H1 (cell line): ENCODE results near the gene PIANP. TPM values are rescaled to one million over a fixed set of nuclear protein-coding genes. Genes with fewer than 3 reads are reported as not detected.
"Not testable (repeated sequence)": the region's sequence is repeated elsewhere in the genome, so short reads cannot be mapped to it uniquely, and the experiment has no call there.

Experiments used
- CTCF ChIA-PET: fragments of 300-600 bp; sonication (Branson Sonifier 250); formaldehyde crosslinking; loops from one replicate; lab custom pipeline; 2021; ENCODE audit not compliant: partially characterized antibody; lab: Charles Lee
- POLR2A ChIA-PET: fragments of 300-600 bp; sonication (Branson Sonifier 250); formaldehyde crosslinking; loops from one replicate; lab custom pipeline; 2021; ENCODE audit warnings: inconsistent platforms; ENCODE audit not compliant: partially characterized antibody; lab: Charles Lee
- DNase-seq, 2 experiments: peaks; one replicate each; pipeline versions ENCODE4 v3.0.0 to v3.0.0-alpha.2; 2010 to 2022; ENCODE audit warnings: low spot score in 2 of 2, low read depth in 1 of 2, mixed read lengths in 1 of 2
- FAIRE-seq: peaks from 2 replicates; lab custom pipeline; 2011; peaks lifted over from hg19 to GRCh38; lab: Jason Lieb, UNC
- H2AFZ ChIP-seq: 2 replicates; pipeline ENCODE4 v1.8.1; 2012; ENCODE audit warnings: low read length, inconsistent platforms
- H2AK5ac ChIP-seq: 2 replicates; pipeline ENCODE4 v1.6.1; 2013; ENCODE audit warnings: low read depth, low read length
- H2BK120ac ChIP-seq: replicated peaks from 2 replicates; pipeline ENCODE3; 2013; ENCODE audit warnings: low read depth, low read length, inconsistent platforms
- H2BK12ac ChIP-seq: 2 replicates; pipeline ENCODE4 v1.6.1; 2013; ENCODE audit warnings: low read depth, low read length
- H2BK15ac ChIP-seq: 2 replicates; pipeline ENCODE4 v1.6.1; 2013; ENCODE audit warnings: low read length
- H2BK20ac ChIP-seq: 2 replicates; pipeline ENCODE4 v1.6.1; 2013; ENCODE audit warnings: low read length
- H2BK5ac ChIP-seq: 2 replicates; pipeline ENCODE4 v1.6.1; 2013; ENCODE audit warnings: low read depth, low read length
- H3K14ac ChIP-seq: 2 replicates; pipeline ENCODE4 v1.6.1; 2013; ENCODE audit warnings: inconsistent platforms; ENCODE audit not compliant: insufficient read length
- H3K18ac ChIP-seq: 2 replicates; pipeline ENCODE4 v1.6.1; 2013; ENCODE audit warnings: low read length; ENCODE audit errors: extremely low read depth
- H3K23ac ChIP-seq: 2 replicates; pipeline ENCODE4 v1.6.1; 2013; ENCODE audit warnings: inconsistent platforms; ENCODE audit not compliant: insufficient read length
- H3K23me2 ChIP-seq: 2 replicates; pipeline ENCODE4 v1.6.1; 2013; ENCODE audit warnings: low read depth, low read length
- H3K27ac ChIP-seq: 2 replicates; pipeline ENCODE4 v1.6.1; 2011; ENCODE audit warnings: low read depth, low read length, inconsistent platforms
- H3K27me3 ChIP-seq, 4 experiments: replicated peaks in 1 of 4; 1 replicate in 1 of 4; 2 replicates in 3 of 4; pipeline versions ENCODE4 v1.6.1 to v1.8.1; 2011 to 2013; ENCODE audit warnings: low read length in 3 of 4, mild to moderate bottlenecking in 3 of 4, inconsistent platforms in 2 of 4, mixed read lengths in 2 of 4, moderate library complexity in 1 of 4; ENCODE audit not compliant: control insufficient read depth in 3 of 4, insufficient read depth in 3 of 4; ENCODE audit errors: extremely low read depth in 1 of 4
- H3K36me3 ChIP-seq, 4 experiments: 2 replicates each; pipeline versions ENCODE4 v1.6.1 to v1.8.1; 2011 to 2013; ENCODE audit warnings: mild to moderate bottlenecking in 4 of 4, low read length in 3 of 4, moderate library complexity in 2 of 4, control low read depth in 1 of 4, inconsistent platforms in 1 of 4; ENCODE audit not compliant: insufficient read depth in 4 of 4, control insufficient read depth in 2 of 4
- H3K4ac ChIP-seq: replicated peaks from 2 replicates; pipeline ENCODE3; 2013; ENCODE audit warnings: low read length, low read depth, mixed read lengths, inconsistent platforms; ENCODE audit not compliant: insufficient read length
- H3K4me1 ChIP-seq, 4 experiments: replicated peaks in 1 of 4; 1 replicate in 1 of 4; 2 replicates in 3 of 4; pipeline versions ENCODE4 v1.6.1 to v1.8.1; 2011 to 2013; ENCODE audit warnings: low read length in 3 of 4, inconsistent platforms in 2 of 4, mixed read lengths in 1 of 4; ENCODE audit not compliant: insufficient read depth in 4 of 4, control insufficient read depth in 3 of 4
- H3K4me2 ChIP-seq, 2 experiments: 2 replicates each; pipeline versions ENCODE4 v1.6.1 to v1.8.1; 2011 to 2013; ENCODE audit warnings: low read depth in 2 of 2, low read length in 2 of 2, control low read depth in 1 of 2, inconsistent platforms in 1 of 2, mild to moderate bottlenecking in 1 of 2; ENCODE audit not compliant: insufficient read depth in 1 of 2
- H3K4me3 ChIP-seq, 4 experiments: fragments of 200-600, 300-600 bp in 1 of 4; sonication (generic), shearing (Covaris generic), sonication (Bioruptor Twin) in 1 of 4; 2 replicates each; pipeline versions ENCODE4 v1.5.1 to v1.8.1; 2011 to 2016; ENCODE audit warnings: low read length in 4 of 4, low read depth in 3 of 4, control low read depth in 2 of 4, inconsistent platforms in 2 of 4, mild to moderate bottlenecking in 2 of 4, mixed read lengths in 1 of 4, moderate library complexity in 1 of 4; ENCODE audit not compliant: insufficient read depth in 2 of 4; ENCODE audit errors: extremely low read depth in 1 of 4
- H3K56ac ChIP-seq: replicated peaks from 2 replicates; pipeline ENCODE3; 2013; ENCODE audit warnings: low read depth, mild to moderate bottlenecking, mixed read lengths, low read length, inconsistent platforms; ENCODE audit not compliant: insufficient read length
- H3K79me1 ChIP-seq: 2 replicates; pipeline ENCODE4 v1.6.1; 2013; ENCODE audit warnings: low read depth, low read length, control low read depth
- H3K79me2 ChIP-seq, 2 experiments: 2 replicates each; pipeline versions ENCODE4 v1.6.1 to v1.8.1; 2012 to 2013; ENCODE audit warnings: low read length in 2 of 2, mild to moderate bottlenecking in 2 of 2, inconsistent platforms in 1 of 2; ENCODE audit not compliant: insufficient read depth in 2 of 2, control insufficient read depth in 1 of 2
- H3K9ac ChIP-seq, 4 experiments: replicated peaks in 1 of 4; 1 replicate in 1 of 4; 2 replicates in 3 of 4; pipeline versions ENCODE4 v1.6.1 to v1.8.1; 2011 to 2013; ENCODE audit warnings: low read depth in 3 of 4, low read length in 3 of 4, control low read depth in 2 of 4, mild to moderate bottlenecking in 2 of 4, moderate library complexity in 2 of 4, inconsistent platforms in 1 of 4; ENCODE audit errors: extremely low read depth in 1 of 4
- H3K9me3 ChIP-seq, 2 experiments: 2 replicates each; pipeline versions ENCODE4 v1.6.1 to v1.8.1; 2012 to 2013; ENCODE audit warnings: mild to moderate bottlenecking in 2 of 2, moderate library complexity in 2 of 2, control low read depth in 1 of 2, inconsistent platforms in 1 of 2, low read depth in 1 of 2, low read length in 1 of 2, mixed read lengths in 1 of 2; ENCODE audit not compliant: insufficient read depth in 2 of 2
- H4K20me1 ChIP-seq, 2 experiments: replicated peaks in 1 of 2; 2 replicates each; pipeline versions ENCODE3 to v1.8.1; 2011 to 2013; ENCODE audit warnings: inconsistent platforms in 2 of 2, low read length in 2 of 2, mild to moderate bottlenecking in 1 of 2; ENCODE audit not compliant: insufficient read depth in 2 of 2, control insufficient read depth in 1 of 2
- H4K5ac ChIP-seq: 2 replicates; pipeline ENCODE4 v1.6.1; 2013; ENCODE audit warnings: low read length, low read depth, mixed read lengths, inconsistent platforms; ENCODE audit not compliant: insufficient read length
- H4K8ac ChIP-seq: 2 replicates; pipeline ENCODE4 v1.8.0; 2013; ENCODE audit warnings: mild to moderate bottlenecking, moderate library complexity, low read length, inconsistent platforms; ENCODE audit not compliant: insufficient read depth; ENCODE audit errors: extremely low read depth
- H4K91ac ChIP-seq: replicated peaks from 2 replicates; pipeline ENCODE3; 2013; ENCODE audit warnings: low read length, mixed read lengths, inconsistent platforms; ENCODE audit not compliant: insufficient read length
- WGBS, 2 experiments: shearing (Covaris generic) in 1 of 2; methylation state at CpG; one replicate each; pipeline versions ENCODE4 v1.1.6 to v1.1.7; 2013 to 2015; ENCODE audit warnings: low lambda C conversion rate in 2 of 2, mixed read lengths in 2 of 2, inconsistent platforms in 1 of 2, low coverage in 1 of 2, missing lambda C conversion rate in 1 of 2; ENCODE audit not compliant: insufficient replicate concordance in 2 of 2, insufficient coverage in 1 of 2, insufficient read length in 1 of 2; ENCODE audit errors: extremely low coverage in 1 of 2, missing lambda C conversion rate in 1 of 2; 5-methylcytosine and 5-hydroxymethylcytosine counted together
- polyA plus RNA-seq, 7 experiments: library from polyadenylated mRNA; depleted of rRNA in 3 of 7; stranded (reverse) in 5 of 7; unstranded in 2 of 7; fragments of >200 nt in 5 of 7; fragments of 200-250 nt in 2 of 7; gene quantifications; 1 replicate in 5 of 7; 2 replicates in 1 of 7; 4 replicates in 1 of 7; pipeline versions ENCODE4 v1.2.1 to v1.2.3, GENCODE V29; 2011 to 2013; ENCODE audit warnings: missing spikeins in 2 of 7, mixed read lengths in 2 of 7
- total RNA-seq: library from RNA; stranded (reverse); fragmentation: NEBNext Ultra II Directional; extraction: Animal tissue kit (Norgen Biotek cat#: 25700); gene quantifications from 2 replicates; pipeline ENCODE4 v1.2.1, GENCODE V29; 2021

Gene PIANP
- total and polyA plus RNA-seq, 2 of the 8 experiments (the other 6 are each of a cell fraction or from before 2014, with no cell fraction given), result 6.3 to 9.8 TPM

- not testable (repeated sequence) for H4K8ac ChIP-seq, H3K27ac ChIP-seq, H3K23me2 ChIP-seq, H3K36me3 ChIP-seq, H3K14ac ChIP-seq, H4K20me1 ChIP-seq, H2BK12ac ChIP-seq, H3K9me3 ChIP-seq, H2BK5ac ChIP-seq, H2BK15ac ChIP-seq, H4K91ac ChIP-seq, H3K4me2 ChIP-seq, H3K4me1 ChIP-seq, H3K79me2 ChIP-seq, H2BK20ac ChIP-seq, DNase-seq, H3K4me3 ChIP-seq, H3K4ac ChIP-seq, FAIRE-seq, H3K56ac ChIP-seq, H3K9ac ChIP-seq, H3K27me3 ChIP-seq, H3K23ac ChIP-seq, H4K5ac ChIP-seq, H2AK5ac ChIP-seq, H3K18ac ChIP-seq, H2AFZ ChIP-seq, H3K79me1 ChIP-seq, H2BK120ac ChIP-seq
- ChIA-PET CTCF (interaction anchor here (0.9 to 1.9 kb wide), 5 partner anchors 10 to 227 kb away, joined by 3 to 4 read pairs (median 3); no protein-coding TSS in a partner anchor), POLR2A (interaction anchor here (1.1 to 1.7 kb wide), 3 partner anchors 9 to 44 kb away, joined by 3 to 10 read pairs (median 4); partner anchors contain the start of genes COPS7A and MLF2)
- 89% methylated on average over 14 of the region's 21 CpGs; no CpG with 5 or more reads in 1 of the 2 experiments for WGBS, 2 experiments
Observed at GRCh38 chr12:6708351-6708750, 7.7 kb upstream of the PIANP start.
